Activated CD4-positive, CD25-positive, alpha-beta regulatory T cell (primary cell): Measurements from ENCODE around the gene DNAJB9.
"Not testable (repeated sequence)": the region's sequence is repeated elsewhere in the genome, so short reads cannot be mapped to it uniquely, and the experiment has no call there.

Experiments
- DNase-seq, 4 experiments: peaks; one replicate each; lab custom pipeline; 2025; lab: John Stamatoyannopoulos, UW

DNAJB9 gene

GRCh38 chr7:108569381-108570145 is at the start of gene DNAJB9, which contains the start of gene THAP5:
DNAJB9 (plus strand) TSS chr7:108569874; CDS start chr7:108571727, 1,853 bp downstream.
THAP5 (minus strand) TSS chr7:108569706; CDS start chr7:108569569, 137 bp downstream.
- peak; percentile 97 to 99 (median 98) for DNase-seq

- DNase-seq, result no peak
Observed at GRCh38 chr7:108522780-108523179, 46.9 kb upstream of the DNAJB9 start.

GRCh38 chr7:108525327-108525984 is 44.2 kb upstream of the DNAJB9 start:
- no peak for DNase-seq

- DNase-seq, result peak; percentile 99 to 100 (median 100)
Observed at GRCh38 chr7:108525985-108526767, 43.5 kb upstream of the DNAJB9 start, which contains the start of gene PNPLA8. PNPLA8 (minus strand) TSS chr7:108526135; CDS start chr7:108515491, 10,644 bp downstream.

- DNase-seq, result no peak
Observed at GRCh38 chr7:108526768-108527017, 43.0 kb upstream of the DNAJB9 start.

- DNase-seq, result no peak
Observed at GRCh38 chr7:108528183-108528712, 41.4 kb upstream of the DNAJB9 start.

GRCh38 chr7:108529341-108529740 is 40.3 kb upstream of the DNAJB9 start:
- no peak for DNase-seq

GRCh38 chr7:108533712-108534111 is 36.0 kb upstream of the DNAJB9 start:
- no peak for DNase-seq

- no peak for DNase-seq
Observed at GRCh38 chr7:108535257-108535656, 34.4 kb upstream of the DNAJB9 start.

GRCh38 chr7:108535744-108536143 is 33.9 kb upstream of the DNAJB9 start:
- no peak for DNase-seq

GRCh38 chr7:108537229-108537628 is 32.4 kb upstream of the DNAJB9 start:
- DNase-seq, result no peak

- not testable (repeated sequence) for DNase-seq
Observed at GRCh38 chr7:108538236-108538635, 31.4 kb upstream of the DNAJB9 start.

- DNase-seq, result not testable (repeated sequence)
Observed at GRCh38 chr7:108538685-108539084, 31.0 kb upstream of the DNAJB9 start.

- DNase-seq, result no peak
Observed at GRCh38 chr7:108541478-108541877, 28.2 kb upstream of the DNAJB9 start.

GRCh38 chr7:108548141-108548896 is 21.4 kb upstream of the DNAJB9 start:
- DNase-seq, result not testable (repeated sequence)

GRCh38 chr7:108556665-108557064 is 13.0 kb upstream of the DNAJB9 start:
- not testable (repeated sequence) for DNase-seq

- no peak for DNase-seq
Observed at GRCh38 chr7:108557191-108557590, 12.5 kb upstream of the DNAJB9 start.

GRCh38 chr7:108557617-108558016 is 12.1 kb upstream of the DNAJB9 start:
- no peak for DNase-seq

- DNase-seq, result no peak
Observed at GRCh38 chr7:108559253-108559652, 10.4 kb upstream of the DNAJB9 start.

- DNase-seq, result no peak
Observed at GRCh38 chr7:108561047-108561619, 8.5 kb upstream of the DNAJB9 start.

GRCh38 chr7:108565987-108566386 is 3.7 kb upstream of the DNAJB9 start:
- no peak for DNase-seq
